Fibroblast of skin of back (primary cell): Measurements from ENCODE around the gene STEAP1B.

Experiments used
- DNase-seq: peaks from one replicate; pipeline ENCODE4 v3.0.0-alpha.2; 2013

The STEAP1B gene

GRCh38 chr7:22429386-22429785 is 70.6 kb downstream of the STEAP1B start:
- no peak for DNase-seq

GRCh38 chr7:22427855-22428254 is 72.1 kb downstream of the STEAP1B start:
- DNase-seq: no peak

- no peak for DNase-seq
These were observed 72.9 kb downstream of the STEAP1B start for GRCh38 chr7:22427104-22427503.

GRCh38 chr7:22426463-22427094 is 73.4 kb downstream of the STEAP1B start:
- no peak for DNase-seq

GRCh38 chr7:22425361-22425760 is 74.6 kb downstream of the STEAP1B start:
- DNase-seq: no peak

- DNase-seq: no peak
These were observed 77.0 kb downstream of the STEAP1B start for GRCh38 chr7:22422831-22423615.

- DNase-seq: no peak
These were observed 78.9 kb downstream of the STEAP1B start for GRCh38 chr7:22420973-22421635.

- no peak for DNase-seq
These were observed 80.0 kb downstream of the STEAP1B start for GRCh38 chr7:22420008-22420407.

- DNase-seq: no peak
These were observed 80.5 kb downstream of the STEAP1B start for GRCh38 chr7:22419488-22419887.

- DNase-seq: no peak
These were observed 81.5 kb downstream of the STEAP1B start for GRCh38 chr7:22418251-22419046.

- DNase-seq: no peak
These were observed 82.1 kb downstream of the STEAP1B start for GRCh38 chr7:22417841-22418240.

- no peak for DNase-seq
These were observed 82.6 kb downstream of the STEAP1B start for GRCh38 chr7:22417349-22417748.

- no peak for DNase-seq
These were observed 85.6 kb downstream of the STEAP1B start for GRCh38 chr7:22414424-22414823.

GRCh38 chr7:22413211-22413610 is 86.8 kb downstream of the STEAP1B start:
- no peak for DNase-seq

- DNase-seq: no peak
These were observed 87.9 kb downstream of the STEAP1B start for GRCh38 chr7:22411977-22412693.

GRCh38 chr7:22406715-22407114 is 93.3 kb downstream of the STEAP1B start:
- no peak for DNase-seq

- DNase-seq: no peak
These were observed 95.5 kb downstream of the STEAP1B start for GRCh38 chr7:22404421-22405023.

GRCh38 chr7:22403344-22403743 is 96.6 kb downstream of the STEAP1B start:
- DNase-seq: no peak

- no peak for DNase-seq
These were observed 97.7 kb downstream of the STEAP1B start for GRCh38 chr7:22402250-22402649.

- DNase-seq: no peak
These were observed 98.9 kb downstream of the STEAP1B start for GRCh38 chr7:22400936-22401553.

- DNase-seq: no peak
These were observed 99.7 kb downstream of the STEAP1B start for GRCh38 chr7:22400150-22400814.
